ENCODE results near the gene KIF5C. TPM values are rescaled to one million over a fixed set of nuclear protein-coding genes. Genes with fewer than 3 reads are reported as not detected.

KIF5C gene
- total and polyA plus RNA-seq, 2 experiments from 2014 or later, result 0.11 to 0.19 TPM

GRCh38 chr2:148948868-148949267 is 73.8 kb downstream of the KIF5C start:
- no peak overlapping the region for H2AFZ ChIP-seq
- no peak overlapping the region for H3K27ac ChIP-seq
- no peaks in the 10 kb centered on the region for H3K36me3 ChIP-seq (ENCODE audit: low read depth)
- 26 to 28% methylated on average over 5 of the region's 5 CpGs for WGBS, 2 experiments (ENCODE audit: low coverage in 1 of 2, low lambda C conversion rate in 2 of 2, missing lambda C conversion rate in 2 of 2)
- no peaks in the 10 kb centered on the region for H3K79me2 ChIP-seq (ENCODE audit: insufficient read depth)
- no peaks in the 10 kb centered on the region for H3F3A ChIP-seq (ENCODE audit: insufficient read depth)
- no peak for TF ChIP-seq EZH2phosphoT487 (IDR thresholded peaks at IDR 0.05; ENCODE audit: insufficient read depth, low read depth)
- no peak for TF ChIP-seq EZH2 (IDR thresholded peaks at IDR 0.05; ENCODE audit: insufficient read depth, poor library complexity, severe bottlenecking)
- in situ Hi-C loops (cut with MboI), result no loop called here
- no peak overlapping the region for H3K9ac ChIP-seq
- no peaks in the 10 kb centered on the region for H4K20me1 ChIP-seq (ENCODE audit: insufficient read depth)
- no peaks in the 10 kb centered on the region for H3K9me3 ChIP-seq (ENCODE audit: low read depth)
- no peak for DNase-seq
- no peaks in the 10 kb centered on the region for H3K9me2 ChIP-seq (ENCODE audit: insufficient read depth)
- no peak overlapping the region for H3K4me2 ChIP-seq (ENCODE audit: unreplicated experiment)
- H3K27me3 ChIP-seq (replicated peaks; ENCODE audit: insufficient read depth), result no peaks in the 10 kb centered on the region
- no peak overlapping the region for H3K4me3 ChIP-seq
- no peaks in the 10 kb centered on the region for H3K4me1 ChIP-seq (ENCODE audit: insufficient read depth)

- Histone ChIP-seq H3K9me2 (ENCODE audit: insufficient read depth) (no peaks in the 10 kb centered on the region), H3K36me3 (ENCODE audit: low read depth) (no peaks in the 10 kb centered on the region), H4K20me1 (ENCODE audit: insufficient read depth) (no peaks in the 10 kb centered on the region), H3K27me3 (replicated peaks; ENCODE audit: insufficient read depth) (no peaks in the 10 kb centered on the region), H3K4me1 (ENCODE audit: insufficient read depth) (no peaks in the 10 kb centered on the region), H3K9me3 (ENCODE audit: low read depth) (no peaks in the 10 kb centered on the region), H2AFZ (no peak overlapping the region), H3K79me2 (ENCODE audit: insufficient read depth) (no peaks in the 10 kb centered on the region), H3K4me3 (no peak overlapping the region), H3F3A (ENCODE audit: insufficient read depth) (no peaks in the 10 kb centered on the region), H3K27ac (no peak overlapping the region), H3K4me2 (ENCODE audit: unreplicated experiment) (no peak overlapping the region), H3K9ac (no peak overlapping the region)
- in situ Hi-C loops (cut with MboI), result no loop called here
- TF ChIP-seq EZH2phosphoT487 (IDR thresholded peaks at IDR 0.05; ENCODE audit: insufficient read depth, low read depth) (no peak), EZH2 (IDR thresholded peaks at IDR 0.05; ENCODE audit: insufficient read depth, poor library complexity, severe bottlenecking) (no peak)
- DNase-seq, result no peak
- 37 to 40% methylated on average over 7 of the region's 7 CpGs for WGBS, 2 experiments (ENCODE audit: low coverage in 1 of 2, low lambda C conversion rate in 2 of 2, missing lambda C conversion rate in 2 of 2)
Observed at GRCh38 chr2:148949348-148949747, 74.3 kb downstream of the KIF5C start.

GRCh38 chr2:148952621-148953020 is 77.6 kb downstream of the KIF5C start:
- no peak overlapping the region for H3K4me3 ChIP-seq
- no peaks in the 10 kb centered on the region for H3K4me1 ChIP-seq (ENCODE audit: insufficient read depth)
- 85 to 88% methylated on average over 5 of the region's 5 CpGs for WGBS, 2 experiments (ENCODE audit: low coverage in 1 of 2, low lambda C conversion rate in 2 of 2, missing lambda C conversion rate in 2 of 2)
- no peaks in the 10 kb centered on the region for H3K79me2 ChIP-seq (ENCODE audit: insufficient read depth)
- H4K20me1 ChIP-seq (ENCODE audit: insufficient read depth), result no peaks in the 10 kb centered on the region
- no peaks in the 10 kb centered on the region for H3K9me3 ChIP-seq (ENCODE audit: low read depth)
- H3K36me3 ChIP-seq (ENCODE audit: low read depth), result no peaks in the 10 kb centered on the region
- no peaks in the 10 kb centered on the region for H3K27me3 ChIP-seq (replicated peaks; ENCODE audit: insufficient read depth)
- DNase-seq, result no peak
- H3K4me2 ChIP-seq (ENCODE audit: unreplicated experiment), result no peak overlapping the region
- in situ Hi-C loops (cut with MboI), result no loop called here
- H2AFZ ChIP-seq, result no peak overlapping the region
- H3K9me2 ChIP-seq (ENCODE audit: insufficient read depth), result no peaks in the 10 kb centered on the region
- no peak overlapping the region for H3K27ac ChIP-seq
- TF ChIP-seq EZH2phosphoT487 (IDR thresholded peaks at IDR 0.05; ENCODE audit: insufficient read depth, low read depth), result no peak
- no peak for TF ChIP-seq EZH2 (IDR thresholded peaks at IDR 0.05; ENCODE audit: insufficient read depth, poor library complexity, severe bottlenecking)
- H3F3A ChIP-seq (ENCODE audit: insufficient read depth), result no peaks in the 10 kb centered on the region
- H3K9ac ChIP-seq, result no peak overlapping the region

- no peak for TF ChIP-seq EZH2 (IDR thresholded peaks at IDR 0.05; ENCODE audit: insufficient read depth, poor library complexity, severe bottlenecking)
- no peak for TF ChIP-seq EZH2phosphoT487 (IDR thresholded peaks at IDR 0.05; ENCODE audit: insufficient read depth, low read depth)
- Histone ChIP-seq H3K79me2 (ENCODE audit: insufficient read depth) (no peaks in the 10 kb centered on the region), H3K27ac (no peak overlapping the region), H3K9me3 (ENCODE audit: low read depth) (no peaks in the 10 kb centered on the region), H3K36me3 (ENCODE audit: low read depth) (no peaks in the 10 kb centered on the region), H4K20me1 (ENCODE audit: insufficient read depth) (no peaks in the 10 kb centered on the region), H3K27me3 (replicated peaks; ENCODE audit: insufficient read depth) (no peaks in the 10 kb centered on the region), H2AFZ (no peak overlapping the region), H3F3A (ENCODE audit: insufficient read depth) (no peaks in the 10 kb centered on the region), H3K4me2 (ENCODE audit: unreplicated experiment) (no peak overlapping the region), H3K9me2 (ENCODE audit: insufficient read depth) (no peaks in the 10 kb centered on the region), H3K4me1 (ENCODE audit: insufficient read depth) (no peaks in the 10 kb centered on the region), H3K4me3 (no peak overlapping the region), H3K9ac (no peak overlapping the region)
- in situ Hi-C loops (cut with MboI), result no loop called here
- DNase-seq, result no peak
- whole genome bisulfite sequencing, 2 experiments (ENCODE audit: low coverage in 1 of 2, low lambda C conversion rate in 2 of 2, missing lambda C conversion rate in 2 of 2), result 72 to 77% methylated on average over 6 of the region's 6 CpGs
Observed at GRCh38 chr2:148953426-148953825, 78.4 kb downstream of the KIF5C start.

- no peaks in the 10 kb centered on the region for H3K27me3 ChIP-seq (replicated peaks; ENCODE audit: insufficient read depth)
- no peak overlapping the region for H2AFZ ChIP-seq
- no peak for DNase-seq
- H3K4me1 ChIP-seq (ENCODE audit: insufficient read depth), result no peaks in the 10 kb centered on the region
- WGBS, 2 experiments (ENCODE audit: low coverage in 1 of 2, low lambda C conversion rate in 2 of 2, missing lambda C conversion rate in 2 of 2), result 26 to 30% methylated on average over 3 of the region's 3 CpGs
- no peak overlapping the region for H3K4me3 ChIP-seq
- no peaks in the 10 kb centered on the region for H3K79me2 ChIP-seq (ENCODE audit: insufficient read depth)
- H3K27ac ChIP-seq, result no peak overlapping the region
- H3K9ac ChIP-seq, result no peak overlapping the region
- H3F3A ChIP-seq (ENCODE audit: insufficient read depth), result no peaks in the 10 kb centered on the region
- no peaks in the 10 kb centered on the region for H3K9me3 ChIP-seq (ENCODE audit: low read depth)
- no peak for TF ChIP-seq EZH2 (IDR thresholded peaks at IDR 0.05; ENCODE audit: insufficient read depth, poor library complexity, severe bottlenecking)
- no peak for TF ChIP-seq EZH2phosphoT487 (IDR thresholded peaks at IDR 0.05; ENCODE audit: insufficient read depth, low read depth)
- H3K4me2 ChIP-seq (ENCODE audit: unreplicated experiment), result no peak overlapping the region
- in situ Hi-C loops (cut with MboI), result no loop called here
- H4K20me1 ChIP-seq (ENCODE audit: insufficient read depth), result no peaks in the 10 kb centered on the region
- no peaks in the 10 kb centered on the region for H3K36me3 ChIP-seq (ENCODE audit: low read depth)
- no peaks in the 10 kb centered on the region for H3K9me2 ChIP-seq (ENCODE audit: insufficient read depth)
Observed at GRCh38 chr2:148954536-148954935, 79.5 kb downstream of the KIF5C start.

Measured in GM23248 (cell line).